Stomach (tissue), 9 donors: Measurements from ENCODE around the gene KCNA10. TPM values are rescaled to one million over a fixed set of nuclear protein-coding genes. Genes with fewer than 3 reads are reported as not detected.
A peak's percentile ranks its signal among the peaks of the same experiment; 100 is the strongest.

ENCODE experiments used
- DNase-seq, 2 donors: peaks; one replicate each; pipeline versions ENCODE4 v3.0.0 to v3.0.0-alpha.2; 2013 to 2019
- H3K27ac ChIP-seq, 5 donors: fragments of 200-600 bp in 4 of 5; sonication (generic) in 4 of 5; one replicate each; pipeline ENCODE4 v1.5.1; 2013 to 2019; ENCODE audit warnings: mild to moderate bottlenecking in 1 of 5, moderate library complexity in 1 of 5
- H3K27me3 ChIP-seq, 3 donors: fragments of 200-600 bp; sonication (generic); one replicate each; pipeline ENCODE4 v1.5.1; 2017 to 2019; ENCODE audit warnings: mixed run types in 1 of 3
- H3K36me3 ChIP-seq, 4 donors: fragments of 200-600 bp; sonication (generic); 1 replicate in 3 of 4; 2 replicates in 1 of 4; pipeline ENCODE4 v1.5.1; 2016 to 2019
- H3K4me1 ChIP-seq, 4 donors: fragments of 200-600 bp; sonication (generic); one replicate each; pipeline ENCODE4 v1.5.1; 2016 to 2019
- H3K4me3 ChIP-seq, 4 donors: fragments of 200-600 bp; sonication (generic) in 3 of 4; one replicate each; pipeline ENCODE4 v1.5.1; 2016 to 2019; ENCODE audit warnings: mild to moderate bottlenecking in 1 of 4
- H3K9me3 ChIP-seq, 4 donors: fragments of 200-600 bp; sonication (generic); one replicate each; pipeline ENCODE4 v1.5.1; 2016 to 2019
- EP300 ChIP-seq: sonication (generic); formaldehyde crosslinking; IDR thresholded peaks from one replicate; pipeline ENCODE4 v1.6.1; 2017; ENCODE audit warnings: antibody characterized with exemption
- POLR2A ChIP-seq, 4 donors: fragments of 450-650 bp; IDR thresholded peaks; one replicate each; pipeline ENCODE4 v1.6.1; 2016; ENCODE audit warnings: antibody characterized with exemption in 4 of 4, control low read depth in 2 of 4, mild to moderate bottlenecking in 1 of 4, moderate library complexity in 1 of 4
- POLR2AphosphoS5 ChIP-seq, 3 donors: sonication (generic); formaldehyde crosslinking; IDR thresholded peaks; one replicate each; pipeline ENCODE4 v1.6.1; 2016; ENCODE audit warnings: antibody characterized with exemption in 3 of 3
- WGBS, 5 donors: extraction: QIAGEN DNeasy Blood & Tissue Kit in 3 of 5; methylation state at CpG; one replicate each; pipeline versions ENCODE4 v1.1.5 to v1.1.7; 2013 to 2018; 5-methylcytosine and 5-hydroxymethylcytosine counted together
- intact Hi-C: fragments of 100-400 bp; cut with DNase I; formaldehyde crosslinking; loops from one replicate; pipeline ENCODE4 v1.15.1; 2023; ENCODE audit warnings: low total_unique reads
- polyA plus RNA-seq, 3 donors: library from polyadenylated mRNA; stranded (reverse); fragments of 200-250 nt; gene quantifications; one replicate each; pipeline ENCODE4 v1.2.3, GENCODE V29; 2013
- total RNA-seq, 5 donors: library from RNA; depleted of rRNA; stranded (reverse); fragments of >200 nt; gene quantifications; one replicate each; pipeline versions ENCODE4 v1.1.0 to v1.2.3, GENCODE V29; 2014 to 2016
- TF ChIP-seq, protein P1 (sequence below), 7 experiments: fragments of 450-650 bp in 4 of 7; fragments of 200-600 bp in 3 of 7; sonication (generic) in 3 of 7; IDR thresholded peaks; one replicate each; pipeline ENCODE4 v1.5.1; 2016 to 2019; ENCODE audit warnings: antibody characterized with exemption in 7 of 7, control low read depth in 2 of 7, mild to moderate bottlenecking in 1 of 7
- donor health status: healthy with polysubstance abuse.
- donor health status: Bipolar disorder and iron deficiency.
- donor health status: healthy.

KCNA10 gene
- total and polyA plus RNA-seq, 8 donors = 0.12 to 0.58 TPM; not detected in 6

DNA sequence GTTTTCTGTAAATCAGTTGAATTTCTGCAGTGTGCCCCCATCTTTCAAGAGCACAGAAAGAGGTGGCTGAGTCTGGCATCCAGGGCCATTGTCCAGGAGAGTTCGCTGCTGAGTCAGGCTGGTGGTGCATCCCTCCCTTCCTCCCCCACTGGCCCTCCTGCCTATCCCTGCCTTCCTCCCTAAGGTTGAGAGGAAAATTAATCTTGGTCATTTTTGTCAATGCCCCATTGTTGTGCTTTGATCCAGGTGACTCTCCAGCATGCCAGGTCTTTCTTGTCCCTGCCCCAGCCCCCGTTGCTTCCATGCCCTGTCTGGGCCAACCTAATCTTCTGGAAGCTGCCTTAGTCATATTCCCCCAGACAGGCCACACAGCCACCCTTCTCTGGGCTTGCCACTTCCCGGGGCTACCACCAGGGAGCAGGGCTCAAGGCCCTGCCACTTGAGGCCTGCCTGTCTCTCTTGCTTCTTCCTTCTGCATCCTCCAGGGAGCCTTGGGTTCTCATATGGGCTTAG, 41.5 kb downstream of the KCNA10 start:
- TF ChIP-seq, protein P1, sequence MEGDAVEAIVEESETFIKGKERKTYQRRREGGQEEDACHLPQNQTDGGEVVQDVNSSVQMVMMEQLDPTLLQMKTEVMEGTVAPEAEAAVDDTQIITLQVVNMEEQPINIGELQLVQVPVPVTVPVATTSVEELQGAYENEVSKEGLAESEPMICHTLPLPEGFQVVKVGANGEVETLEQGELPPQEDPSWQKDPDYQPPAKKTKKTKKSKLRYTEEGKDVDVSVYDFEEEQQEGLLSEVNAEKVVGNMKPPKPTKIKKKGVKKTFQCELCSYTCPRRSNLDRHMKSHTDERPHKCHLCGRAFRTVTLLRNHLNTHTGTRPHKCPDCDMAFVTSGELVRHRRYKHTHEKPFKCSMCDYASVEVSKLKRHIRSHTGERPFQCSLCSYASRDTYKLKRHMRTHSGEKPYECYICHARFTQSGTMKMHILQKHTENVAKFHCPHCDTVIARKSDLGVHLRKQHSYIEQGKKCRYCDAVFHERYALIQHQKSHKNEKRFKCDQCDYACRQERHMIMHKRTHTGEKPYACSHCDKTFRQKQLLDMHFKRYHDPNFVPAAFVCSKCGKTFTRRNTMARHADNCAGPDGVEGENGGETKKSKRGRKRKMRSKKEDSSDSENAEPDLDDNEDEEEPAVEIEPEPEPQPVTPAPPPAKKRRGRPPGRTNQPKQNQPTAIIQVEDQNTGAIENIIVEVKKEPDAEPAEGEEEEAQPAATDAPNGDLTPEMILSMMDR (IDR thresholded peaks at IDR 0.05) = peak in 1 of 7 experiments; percentile 17
- no peak for TF ChIP-seq POLR2AphosphoS5 (IDR thresholded peaks at IDR 0.05)
- no peak overlapping the region for H3K4me3 ChIP-seq
- intact Hi-C loops = no loop called here

GRCh38 chr1:110477041-110477440, 41.9 kb downstream of the KCNA10 start:
- peak overlapping the region; percentile 40 to 77 (median 71) for H3K27ac ChIP-seq
- no peaks in the 10 kb centered on the region for H3K27me3 ChIP-seq
- H3K9me3 ChIP-seq = no peaks in the 10 kb centered on the region
- peak in 1 of 2 donors; percentile 75 for DNase-seq
- WGBS, 5 donors = 57 to 88% (median 67%) methylated on average over 1 to 2 of the region's 2 CpGs
- H3K4me1 ChIP-seq = peaks cover 27 to 67% (median 35%) of the 10 kb centered on the region in 4 donors
- H3K36me3 ChIP-seq = no peaks in the 10 kb centered on the region
- no peak overlapping the region for H3K4me3 ChIP-seq
- intact Hi-C loops = no loop called here
- TF ChIP-seq POLR2AphosphoS5 (IDR thresholded peaks at IDR 0.05) = peak in 2 of 3 donors; percentile 51 to 78
- TF ChIP-seq POLR2A (IDR thresholded peaks at IDR 0.05) = no peak

More for the DNA sequence above, 41.5 kb downstream of the KCNA10 start:
- Histone ChIP-seq H3K9me3 (no peaks in the 10 kb centered on the region), H3K27me3 (no peaks in the 10 kb centered on the region), H3K4me1 (peaks cover 27 to 72% (median 39%) of the 10 kb centered on the region in 4 donors), H3K27ac (peak overlapping the region; percentile 40 to 77 (median 71)), H3K36me3 (no peaks in the 10 kb centered on the region)
- DNase-seq = no peak
- WGBS, 5 donors = 40 to 54% (median 49%) methylated on average over 3 of the region's 3 CpGs

- whole genome bisulfite sequencing, 5 donors = 41 to 44% (median 43%) methylated on average over 10 of the region's 10 CpGs
- DNase-seq = no peak
- no peak overlapping the region for H3K4me3 ChIP-seq
- H3K9me3 ChIP-seq = no peaks in the 10 kb centered on the region
- TF ChIP-seq POLR2A (IDR thresholded peaks at IDR 0.05) = no peak
- intact Hi-C loops = no loop called here
- no peaks in the 10 kb centered on the region for H3K36me3 ChIP-seq
- H3K27me3 ChIP-seq = no peaks in the 10 kb centered on the region
- H3K4me1 ChIP-seq = peaks cover 27 to 59% (median 30%) of the 10 kb centered on the region in 4 donors
- peak overlapping the region in 1 of 5 donors; percentile 71 for H3K27ac ChIP-seq
These were observed 42.8 kb downstream of the KCNA10 start for GRCh38 chr1:110476028-110476765.

DNA sequence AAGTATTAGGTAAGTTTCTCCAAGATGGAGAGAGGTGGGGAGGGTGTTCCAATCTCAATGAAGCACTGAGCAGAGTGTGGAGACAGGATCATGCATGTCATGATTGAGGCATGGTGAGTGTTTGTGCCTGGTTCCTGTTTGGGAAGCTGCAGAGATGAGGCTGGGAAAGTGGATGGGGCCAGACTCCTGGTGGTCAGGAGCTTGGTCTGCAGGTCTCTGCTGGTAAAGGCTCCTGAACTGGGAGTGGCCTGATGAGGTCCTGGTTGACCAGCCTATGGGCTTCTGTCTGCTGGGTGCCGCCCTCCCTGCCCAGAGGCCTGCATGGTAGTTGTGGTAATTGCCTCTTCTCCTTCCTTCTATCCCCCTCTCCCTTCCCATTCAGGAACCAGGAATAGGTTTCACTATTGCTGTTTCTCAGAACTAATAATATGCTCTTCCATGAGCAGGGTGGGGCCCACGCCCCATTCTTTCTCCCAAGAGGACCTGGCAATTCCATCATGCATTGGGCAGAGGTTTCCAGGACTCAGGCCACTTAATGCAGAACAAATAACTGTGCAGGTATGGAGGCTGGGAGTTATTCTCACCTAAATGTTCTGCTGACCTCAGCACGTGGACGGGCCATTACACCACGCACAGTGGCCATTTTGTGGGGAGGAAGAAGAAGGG, 43.5 kb downstream of the KCNA10 start:
- intact Hi-C loops = no loop called here
- DNase-seq = no peak
- no peaks in the 10 kb centered on the region for H3K27me3 ChIP-seq
- no peaks in the 10 kb centered on the region for H3K9me3 ChIP-seq
- H3K4me1 ChIP-seq = peaks cover 24 to 52% (median 29%) of the 10 kb centered on the region in 4 donors
- WGBS, 5 donors = 89 to 96% (median 94%) methylated on average over 5 of the region's 5 CpGs
- no peak overlapping the region for H3K27ac ChIP-seq
- no peak for TF ChIP-seq EP300
- TF ChIP-seq, protein P1 (IDR thresholded peaks at IDR 0.05) = no peak
- TF ChIP-seq POLR2AphosphoS5 (IDR thresholded peaks at IDR 0.05) = no peak
- TF ChIP-seq POLR2A (IDR thresholded peaks at IDR 0.05) = no peak
- no peaks in the 10 kb centered on the region for H3K36me3 ChIP-seq
- no peak overlapping the region for H3K4me3 ChIP-seq

- H3K27ac ChIP-seq = no peak overlapping the region
- no peaks in the 10 kb centered on the region for H3K36me3 ChIP-seq
- TF ChIP-seq EP300 (no peak), POLR2A (IDR thresholded peaks at IDR 0.05) (no peak), POLR2AphosphoS5 (IDR thresholded peaks at IDR 0.05) (no peak)
- TF ChIP-seq, protein P1 (IDR thresholded peaks at IDR 0.05) = no peak
- H3K9me3 ChIP-seq = no peaks in the 10 kb centered on the region
- intact Hi-C loops = no loop called here
- no peaks in the 10 kb centered on the region for H3K27me3 ChIP-seq
- peaks cover 23 to 41% (median 29%) of the 10 kb centered on the region in 4 donors for H3K4me1 ChIP-seq
- no peak for DNase-seq
- no peak overlapping the region for H3K4me3 ChIP-seq
- 92 to 98% (median 95%) methylated on average over 6 of the region's 6 CpGs for WGBS, 5 donors
These were observed 44.5 kb downstream of the KCNA10 start for GRCh38 chr1:110474444-110474843.
